ENCODE results near the gene TEX12. TPM values are rescaled to one million over a fixed set of nuclear protein-coding genes. Genes with fewer than 3 reads are reported as not detected.

Gene TEX12
- total and polyA plus RNA-seq, 9 of the 15 experiments (the other 6 are each of a cell fraction or from before 2014, with no cell fraction given): 0.10 to 2.3 (median 0.67) TPM; not detected in 1

GRCh38 chr11:112174789-112175598, 7.8 kb downstream of the TEX12 start, which contains the start of gene BCO2 (continued):
- TF ChIP-seq, protein P1, sequence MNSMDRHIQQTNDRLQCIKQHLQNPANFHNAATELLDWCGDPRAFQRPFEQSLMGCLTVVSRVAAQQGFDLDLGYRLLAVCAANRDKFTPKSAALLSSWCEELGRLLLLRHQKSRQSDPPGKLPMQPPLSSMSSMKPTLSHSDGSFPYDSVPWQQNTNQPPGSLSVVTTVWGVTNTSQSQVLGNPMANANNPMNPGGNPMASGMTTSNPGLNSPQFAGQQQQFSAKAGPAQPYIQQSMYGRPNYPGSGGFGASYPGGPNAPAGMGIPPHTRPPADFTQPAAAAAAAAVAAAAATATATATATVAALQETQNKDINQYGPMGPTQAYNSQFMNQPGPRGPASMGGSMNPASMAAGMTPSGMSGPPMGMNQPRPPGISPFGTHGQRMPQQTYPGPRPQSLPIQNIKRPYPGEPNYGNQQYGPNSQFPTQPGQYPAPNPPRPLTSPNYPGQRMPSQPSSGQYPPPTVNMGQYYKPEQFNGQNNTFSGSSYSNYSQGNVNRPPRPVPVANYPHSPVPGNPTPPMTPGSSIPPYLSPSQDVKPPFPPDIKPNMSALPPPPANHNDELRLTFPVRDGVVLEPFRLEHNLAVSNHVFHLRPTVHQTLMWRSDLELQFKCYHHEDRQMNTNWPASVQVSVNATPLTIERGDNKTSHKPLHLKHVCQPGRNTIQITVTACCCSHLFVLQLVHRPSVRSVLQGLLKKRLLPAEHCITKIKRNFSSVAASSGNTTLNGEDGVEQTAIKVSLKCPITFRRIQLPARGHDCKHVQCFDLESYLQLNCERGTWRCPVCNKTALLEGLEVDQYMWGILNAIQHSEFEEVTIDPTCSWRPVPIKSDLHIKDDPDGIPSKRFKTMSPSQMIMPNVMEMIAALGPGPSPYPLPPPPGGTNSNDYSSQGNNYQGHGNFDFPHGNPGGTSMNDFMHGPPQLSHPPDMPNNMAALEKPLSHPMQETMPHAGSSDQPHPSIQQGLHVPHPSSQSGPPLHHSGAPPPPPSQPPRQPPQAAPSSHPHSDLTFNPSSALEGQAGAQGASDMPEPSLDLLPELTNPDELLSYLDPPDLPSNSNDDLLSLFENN (IDR thresholded peaks at IDR 0.05; ENCODE audit: low read depth in 2 of 2, low read length in 2 of 2): no peak
- TF ChIP-seq HDAC2 (IDR thresholded peaks at IDR 0.05) (0 out of 2 replicates have a peak, but pooled peaks have one; percentile 49), NR4A1 (CRISPR knock-in tag; IDR thresholded peaks at IDR 0.05) (no peak), NR4A1 (tag; IDR thresholded peaks at IDR 0.05) (no peak), KLF16 (IDR thresholded peaks at IDR 0.05) (peak; percentile 58; the same call in 1 of the 2 replicates), ZNF57 (CRISPR knock-in tag; IDR thresholded peaks at IDR 0.05) (no peak), ESRRA (IDR thresholded peaks at IDR 0.05; ENCODE audit: borderline replicate concordance, low read depth) (0 out of 2 replicates have a peak, but pooled peaks have one; percentile 36), RFX1 (IDR thresholded peaks at IDR 0.05) (peak; percentile 95), ZNF41 (CRISPR knock-in tag; conservative IDR thresholded peaks at IDR 0.05) (no peak), RFX5 (IDR thresholded peaks at IDR 0.05; ENCODE audit: low read depth, low read length) (no peak), RAD21 (CRISPR knock-in tag; conservative IDR thresholded peaks at IDR 0.05 in 1 of 2, IDR thresholded peaks at IDR 0.05 in 1 of 2) (peak; percentile 55 to 81), HMGN3 (IDR thresholded peaks at IDR 0.05; ENCODE audit: borderline replicate concordance, extremely low read depth, insufficient read length, low read depth, low read length) (no peak), HIVEP1 (CRISPR knock-in tag; IDR thresholded peaks at IDR 0.05) (no peak), FOXK1 (CRISPR knock-in tag; IDR thresholded peaks at IDR 0.05; ENCODE audit: borderline replicate concordance) (no peak), SLC30A9 (CRISPR knock-in tag; IDR thresholded peaks at IDR 0.05) (no peak), DPF2 (IDR thresholded peaks at IDR 0.05) (0 out of 2 replicates have a peak, but pooled peaks have one; percentile 23)
- TF ChIP-seq, protein P2, sequence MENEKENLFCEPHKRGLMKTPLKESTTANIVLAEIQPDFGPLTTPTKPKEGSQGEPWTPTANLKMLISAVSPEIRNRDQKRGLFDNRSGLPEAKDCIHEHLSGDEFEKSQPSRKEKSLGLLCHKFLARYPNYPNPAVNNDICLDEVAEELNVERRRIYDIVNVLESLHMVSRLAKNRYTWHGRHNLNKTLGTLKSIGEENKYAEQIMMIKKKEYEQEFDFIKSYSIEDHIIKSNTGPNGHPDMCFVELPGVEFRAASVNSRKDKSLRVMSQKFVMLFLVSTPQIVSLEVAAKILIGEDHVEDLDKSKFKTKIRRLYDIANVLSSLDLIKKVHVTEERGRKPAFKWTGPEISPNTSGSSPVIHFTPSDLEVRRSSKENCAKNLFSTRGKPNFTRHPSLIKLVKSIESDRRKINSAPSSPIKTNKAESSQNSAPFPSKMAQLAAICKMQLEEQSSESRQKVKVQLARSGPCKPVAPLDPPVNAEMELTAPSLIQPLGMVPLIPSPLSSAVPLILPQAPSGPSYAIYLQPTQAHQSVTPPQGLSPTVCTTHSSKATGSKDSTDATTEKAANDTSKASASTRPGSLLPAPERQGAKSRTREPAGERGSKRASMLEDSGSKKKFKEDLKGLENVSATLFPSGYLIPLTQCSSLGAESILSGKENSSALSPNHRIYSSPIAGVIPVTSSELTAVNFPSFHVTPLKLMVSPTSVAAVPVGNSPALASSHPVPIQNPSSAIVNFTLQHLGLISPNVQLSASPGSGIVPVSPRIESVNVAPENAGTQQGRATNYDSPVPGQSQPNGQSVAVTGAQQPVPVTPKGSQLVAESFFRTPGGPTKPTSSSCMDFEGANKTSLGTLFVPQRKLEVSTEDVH (IDR thresholded peaks at IDR 0.05; ENCODE audit: low read depth, partially characterized antibody): no peak
- TF ChIP-seq, protein P3, sequence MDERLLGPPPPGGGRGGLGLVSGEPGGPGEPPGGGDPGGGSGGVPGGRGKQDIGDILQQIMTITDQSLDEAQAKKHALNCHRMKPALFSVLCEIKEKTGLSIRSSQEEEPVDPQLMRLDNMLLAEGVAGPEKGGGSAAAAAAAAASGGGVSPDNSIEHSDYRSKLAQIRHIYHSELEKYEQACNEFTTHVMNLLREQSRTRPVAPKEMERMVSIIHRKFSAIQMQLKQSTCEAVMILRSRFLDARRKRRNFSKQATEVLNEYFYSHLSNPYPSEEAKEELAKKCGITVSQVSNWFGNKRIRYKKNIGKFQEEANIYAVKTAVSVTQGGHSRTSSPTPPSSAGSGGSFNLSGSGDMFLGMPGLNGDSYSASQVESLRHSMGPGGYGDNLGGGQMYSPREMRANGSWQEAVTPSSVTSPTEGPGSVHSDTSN (CRISPR knock-in tag; IDR thresholded peaks at IDR 0.05; ENCODE audit: low read depth): no peak
- TF ChIP-seq, protein P3 (tag; conservative IDR thresholded peaks at IDR 0.05; ENCODE audit: low read depth): peak; percentile 36

Measured in K562 (cell line).